Neural cell (in vitro differentiated cells): ENCODE measurements around the gene PRKAG3. TPM values are rescaled to one million over a fixed set of nuclear protein-coding genes. Genes with fewer than 3 reads are reported as not detected.

Source experiments
- H2AFZ ChIP-seq: fragments of 200-600, 300-800 bp; sonication (generic), shearing (Covaris generic); 2 replicates; pipeline ENCODE4 v1.6.0; 2014; ENCODE audit warnings: low read depth, mild to moderate bottlenecking, antibody characterized with exemption, low read length, moderate library complexity
- H3F3A ChIP-seq: fragments of 200-600 bp; shearing (Covaris generic); 2 replicates; pipeline ENCODE4 v1.6.1; 2016; ENCODE audit warnings: mild to moderate bottlenecking, moderate library complexity, mixed read lengths, antibody characterized with exemption, low read length; ENCODE audit not compliant: insufficient read depth, poor library complexity, severe bottlenecking
- H3K27ac ChIP-seq: fragments of 200-600, 300-800 bp; sonication (generic), shearing (Covaris generic); 2 replicates; pipeline ENCODE4 v1.5.1; 2014; ENCODE audit warnings: mild to moderate bottlenecking, low read length, moderate library complexity
- H3K27me3 ChIP-seq: fragments of 300-800, 200-600 bp; sonication (generic), shearing (Covaris generic); 2 replicates; pipeline ENCODE4 v1.6.0; 2014; ENCODE audit warnings: mild to moderate bottlenecking, low read depth, low read length, moderate library complexity; ENCODE audit not compliant: insufficient read depth
- H3K36me3 ChIP-seq: fragments of 300-800, 200-600 bp; sonication (generic), shearing (Covaris generic); 2 replicates; pipeline ENCODE4 v1.5.1; 2014; ENCODE audit warnings: mild to moderate bottlenecking, antibody characterized with exemption, low read length, moderate library complexity; ENCODE audit not compliant: insufficient read depth
- H3K4me2 ChIP-seq: fragments of 300-800, 200-600 bp; sonication (generic), shearing (Covaris generic); 2 replicates; pipeline ENCODE4 v1.6.0; 2014; ENCODE audit warnings: mild to moderate bottlenecking, low read length
- H3K4me3 ChIP-seq: fragments of 300-800, 200-600 bp; sonication (generic), shearing (Covaris generic); 2 replicates; pipeline ENCODE4 v1.5.1; 2014; ENCODE audit warnings: mild to moderate bottlenecking, low read length, moderate library complexity
- H3K79me2 ChIP-seq: fragments of 200-600 bp; shearing (Covaris generic); replicated peaks from 2 replicates; pipeline ENCODE4 v1.6.0; 2014; ENCODE audit warnings: mild to moderate bottlenecking, low read length, moderate library complexity; ENCODE audit not compliant: insufficient read depth
- H3K9ac ChIP-seq: fragments of 300-800, 200-600 bp; sonication (generic), shearing (Covaris generic); 2 replicates; pipeline ENCODE4 v1.6.1; 2016; ENCODE audit warnings: mild to moderate bottlenecking, low read length, mixed read lengths
- H3K9me2 ChIP-seq: fragments of 200-600 bp; shearing (Covaris generic); 2 replicates; pipeline ENCODE4 v1.6.1; 2016; ENCODE audit warnings: mild to moderate bottlenecking, low read length, mixed read lengths; ENCODE audit not compliant: insufficient read depth
- H3K9me3 ChIP-seq: fragments of 200-600, 300-800 bp; sonication (generic), shearing (Covaris generic); 2 replicates; pipeline ENCODE4 v1.6.1; 2016; ENCODE audit warnings: mild to moderate bottlenecking, mixed run types, low read length, moderate library complexity, mixed read lengths
- H4K20me1 ChIP-seq: fragments of 200-600 bp; shearing (Covaris generic); 2 replicates; pipeline ENCODE4 v1.6.1; 2016; ENCODE audit warnings: mild to moderate bottlenecking, mixed run types; ENCODE audit not compliant: insufficient read depth
- CTCF ChIP-seq: fragments of 450-650 bp; IDR thresholded peaks from 2 replicates; pipeline ENCODE4 v1.5.1; 2014; ENCODE audit warnings: antibody characterized with exemption, mild to moderate bottlenecking, moderate library complexity; ENCODE audit not compliant: poor library complexity, severe bottlenecking
- EP300 ChIP-seq: fragments of 450-650 bp; conservative IDR thresholded peaks from 2 replicates; pipeline ENCODE4 v1.6.1; 2014; ENCODE audit warnings: antibody characterized with exemption, mild to moderate bottlenecking, moderate library complexity; ENCODE audit not compliant: poor library complexity, severe bottlenecking
- EZH2 ChIP-seq: fragments of 200-600, 300-800 bp; shearing (Covaris generic), sonication (generic); IDR thresholded peaks from 2 replicates; pipeline ENCODE4 v1.6.1; 2014; ENCODE audit warnings: antibody characterized with exemption, low read length, borderline replicate concordance, mild to moderate bottlenecking; ENCODE audit not compliant: insufficient read depth, poor library complexity, severe bottlenecking
- MXI1 ChIP-seq: fragments of 450-650 bp; conservative IDR thresholded peaks from 2 replicates; pipeline ENCODE4 v1.6.1; 2014; ENCODE audit warnings: antibody characterized with exemption, mild to moderate bottlenecking; ENCODE audit not compliant: poor library complexity, severe bottlenecking
- POLR2AphosphoS5 ChIP-seq: IDR thresholded peaks from 2 replicates; pipeline ENCODE4 v1.6.1; 2012
- RAD21 ChIP-seq: fragments of 450-650 bp; conservative IDR thresholded peaks from 2 replicates; pipeline ENCODE4 v1.6.1; 2014; ENCODE audit warnings: antibody characterized with exemption, mild to moderate bottlenecking, moderate library complexity
- REST ChIP-seq: IDR thresholded peaks from 2 replicates; pipeline ENCODE4 v1.6.1; 2012; ENCODE audit warnings: borderline replicate concordance
- SMC3 ChIP-seq: fragments of 450-650 bp; conservative IDR thresholded peaks from 2 replicates; pipeline ENCODE4 v1.6.1; 2014; ENCODE audit warnings: antibody characterized with exemption, mild to moderate bottlenecking, moderate library complexity; ENCODE audit not compliant: poor library complexity
- TAF1 ChIP-seq: IDR thresholded peaks from 2 replicates; pipeline ENCODE4 v1.6.1; 2012; ENCODE audit warnings: low read depth
- polyA plus RNA-seq: library from polyadenylated mRNA; depleted of rRNA; stranded (reverse); fragments of >200 nt; gene quantifications from 2 replicates; pipeline ENCODE4 v1.2.3, GENCODE V29; 2014

PRKAG3 gene
- polyA plus RNA-seq, 1 donor from 2014 or later = not detected

GRCh38 chr2:218828477-218828778 is 3.2 kb downstream of the PRKAG3 start:
- TF ChIP-seq CTCF (no peak), EZH2 (no peak), REST (no peak), SMC3 (no peak), EP300 (no peak), RAD21 (no peak), TAF1 (no peak), POLR2AphosphoS5 (no peak), MXI1 (no peak)
- no peaks in the 10 kb centered on the region for H3K36me3 ChIP-seq
- no peaks in the 10 kb centered on the region for H3K79me2 ChIP-seq
- no peaks in the 10 kb centered on the region for H3K27me3 ChIP-seq
- H3K9me3 ChIP-seq = no peaks in the 10 kb centered on the region
- no peak overlapping the region for H3K4me3 ChIP-seq
- H3F3A ChIP-seq = no peaks in the 10 kb centered on the region
- no peak overlapping the region for H3K9ac ChIP-seq
- no peaks in the 10 kb centered on the region for H4K20me1 ChIP-seq
- no peak overlapping the region for H3K4me2 ChIP-seq
- H3K27ac ChIP-seq = no peak overlapping the region
- H2AFZ ChIP-seq = no peak overlapping the region
- H3K9me2 ChIP-seq = no peaks in the 10 kb centered on the region

- no peaks in the 10 kb centered on the region for H3K27me3 ChIP-seq
- H3K4me2 ChIP-seq = no peak overlapping the region
- no peaks in the 10 kb centered on the region for H3K9me3 ChIP-seq
- no peaks in the 10 kb centered on the region for H3K36me3 ChIP-seq
- no peaks in the 10 kb centered on the region for H3K9me2 ChIP-seq
- H3K79me2 ChIP-seq = no peaks in the 10 kb centered on the region
- no peaks in the 10 kb centered on the region for H3F3A ChIP-seq
- H3K4me3 ChIP-seq = no peak overlapping the region
- TF ChIP-seq RAD21 (no peak), CTCF (no peak), REST (no peak), MXI1 (no peak), POLR2AphosphoS5 (no peak), SMC3 (no peak), EP300 (no peak), TAF1 (no peak), EZH2 (no peak)
- H3K9ac ChIP-seq = no peak overlapping the region
- H3K27ac ChIP-seq = no peak overlapping the region
- H4K20me1 ChIP-seq = no peaks in the 10 kb centered on the region
- H2AFZ ChIP-seq = no peak overlapping the region
Measured at GRCh38 chr2:218827701-218828476, 3.7 kb downstream of the PRKAG3 start.
